Measurements from ENCODE around the gene SPSB4.

The SPSB4 gene

DNA sequence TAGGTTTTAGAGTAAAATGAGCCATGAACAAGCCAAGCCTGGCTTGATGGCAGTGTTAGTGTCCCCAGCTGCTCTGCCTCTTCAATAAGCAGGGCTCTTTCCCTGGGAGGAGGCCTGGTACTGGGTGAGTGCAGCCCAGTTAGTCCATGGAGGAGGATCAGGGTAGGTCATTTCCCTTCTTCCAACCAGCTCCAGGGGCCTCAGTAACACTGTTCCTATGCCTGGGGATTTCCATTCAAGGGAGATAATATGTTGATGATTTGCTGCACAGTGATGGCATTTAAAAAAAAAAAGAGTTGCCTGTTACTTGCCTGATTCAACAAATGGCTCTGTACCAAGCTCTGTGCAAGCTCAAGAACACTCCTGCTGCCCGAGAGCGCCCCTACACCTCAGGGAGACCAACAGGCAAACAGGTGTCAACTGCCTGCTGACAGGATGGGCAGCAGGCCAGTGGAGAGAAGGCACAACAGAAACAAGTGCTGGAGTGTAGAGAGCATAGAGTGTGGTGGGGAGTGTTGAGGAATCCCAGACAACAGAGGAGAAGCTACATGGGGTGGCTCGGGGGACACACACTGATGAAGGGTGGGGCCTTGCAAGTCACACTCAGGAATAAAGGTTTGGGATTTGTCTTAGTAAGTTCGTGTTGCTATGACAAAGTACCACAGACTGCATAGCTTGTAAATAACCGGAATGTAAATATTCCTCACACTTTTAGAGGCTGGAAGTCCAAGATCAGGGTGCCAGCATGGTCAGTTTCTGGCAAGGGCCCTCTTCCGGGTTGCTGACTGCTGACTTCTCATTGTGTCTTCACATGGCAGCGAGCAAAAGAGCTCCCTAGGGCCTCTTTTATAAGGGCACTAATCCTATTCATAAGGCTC, 101.9 kb downstream of the SPSB4 start:
- DNase-seq (ENCODE audit: low spot score), result no peak

DNA sequence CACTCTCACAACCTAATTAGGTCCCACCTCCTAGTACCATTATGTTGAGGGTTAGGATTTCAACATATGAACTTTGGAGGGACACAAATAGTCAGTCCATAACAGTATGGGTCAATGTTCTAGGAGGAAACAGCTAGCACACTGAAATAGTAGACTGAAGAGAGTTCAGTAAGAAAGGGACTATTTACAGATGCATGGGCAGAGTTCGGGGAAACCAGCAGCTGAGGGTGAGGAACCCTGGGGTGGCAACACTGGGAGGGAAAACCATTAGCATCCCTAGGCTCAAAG, 102.5 kb downstream of the SPSB4 start:
- DNase-seq (ENCODE audit: low spot score), result no peak

DNA sequence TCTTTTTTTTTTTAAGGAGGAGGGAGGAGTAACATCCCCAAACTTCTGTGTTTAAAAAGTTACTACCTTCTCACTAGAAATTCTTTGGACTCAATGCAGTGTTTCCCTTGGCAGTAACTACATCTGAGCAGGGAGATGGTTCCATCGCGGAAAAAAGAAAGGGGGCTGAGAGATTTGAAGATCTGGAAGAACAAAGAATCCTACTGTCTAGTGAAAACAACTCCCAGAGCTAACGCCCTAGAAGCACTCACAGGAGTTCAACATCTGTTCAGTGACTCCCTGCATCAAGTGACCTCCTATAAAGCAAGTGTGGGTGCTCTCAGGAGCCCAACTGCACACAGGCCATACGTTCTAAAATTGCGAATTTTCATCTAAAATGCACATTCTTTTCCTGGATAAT, 113.7 kb downstream of the SPSB4 start:
- no peak for DNase-seq (ENCODE audit: low spot score)

DNA sequence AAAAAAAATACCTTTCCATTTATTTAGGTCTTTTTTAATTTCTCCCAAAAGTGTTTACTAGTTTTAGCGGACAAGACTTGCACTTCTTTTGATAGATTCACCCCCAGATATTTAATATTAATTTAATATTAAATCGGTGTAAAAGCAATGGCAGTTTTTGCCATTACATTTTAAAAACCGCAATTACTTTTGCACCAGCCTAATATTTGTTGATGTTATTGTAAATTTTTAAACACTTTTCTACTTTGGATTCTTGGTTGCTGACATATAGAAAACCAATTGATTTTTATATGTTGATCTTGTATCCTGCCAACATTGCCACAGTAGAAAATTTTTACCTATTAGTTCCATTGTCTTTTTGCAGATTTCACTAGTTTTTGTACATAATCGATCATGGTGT, 116.5 kb downstream of the SPSB4 start:
- DNase-seq (ENCODE audit: low spot score), result no peak

DNA sequence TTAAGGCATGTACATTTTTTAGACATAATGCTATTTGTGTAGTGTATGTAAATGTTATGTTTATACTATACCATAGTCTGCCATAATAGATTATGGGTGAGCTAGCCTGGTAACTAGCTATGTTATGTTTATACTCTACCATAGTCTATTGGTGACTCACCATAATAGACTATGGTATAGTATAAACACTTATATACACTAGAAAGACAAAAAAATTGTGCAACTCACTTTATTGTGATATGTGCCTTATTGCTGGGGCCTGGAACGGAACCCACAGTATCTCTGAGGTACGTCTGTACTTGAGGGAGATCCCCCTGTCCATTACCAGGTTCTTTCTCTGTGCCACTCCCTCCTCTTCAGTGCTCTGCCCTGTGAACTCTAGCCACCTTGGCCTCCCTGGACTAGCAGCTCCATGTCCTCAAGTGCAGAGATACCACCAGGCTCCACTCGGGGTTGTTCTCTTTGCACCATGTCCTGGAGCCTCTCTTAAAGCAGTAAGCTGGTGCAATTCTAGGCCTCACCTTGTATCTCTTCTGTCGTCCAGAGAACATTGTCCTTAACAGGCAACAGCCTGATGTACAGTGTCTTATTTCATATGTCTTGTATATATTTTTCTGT, 119.6 kb downstream of the SPSB4 start:
- DNase-seq (ENCODE audit: low spot score), result no peak

DNA sequence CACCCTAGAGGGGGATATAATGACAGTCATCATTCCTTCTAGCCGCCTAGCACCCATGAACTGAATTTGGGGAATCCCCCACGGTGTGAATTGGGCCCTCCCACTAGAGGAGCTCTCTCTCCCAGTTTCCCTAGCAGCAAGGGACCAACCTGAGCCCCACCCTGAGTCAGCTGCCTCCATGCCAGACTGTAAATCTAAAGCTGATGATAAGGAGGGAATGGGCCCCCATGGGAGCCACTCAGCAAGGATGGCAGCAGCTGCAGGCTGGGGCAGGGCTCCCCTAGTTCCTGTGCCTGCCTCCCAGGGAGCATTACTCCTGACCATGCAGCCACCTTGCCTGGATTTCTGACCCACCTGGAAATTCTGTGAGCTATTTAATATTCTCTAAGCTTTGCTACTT, 123.5 kb downstream of the SPSB4 start:
- no peak for DNase-seq (ENCODE audit: low spot score)

DNA sequence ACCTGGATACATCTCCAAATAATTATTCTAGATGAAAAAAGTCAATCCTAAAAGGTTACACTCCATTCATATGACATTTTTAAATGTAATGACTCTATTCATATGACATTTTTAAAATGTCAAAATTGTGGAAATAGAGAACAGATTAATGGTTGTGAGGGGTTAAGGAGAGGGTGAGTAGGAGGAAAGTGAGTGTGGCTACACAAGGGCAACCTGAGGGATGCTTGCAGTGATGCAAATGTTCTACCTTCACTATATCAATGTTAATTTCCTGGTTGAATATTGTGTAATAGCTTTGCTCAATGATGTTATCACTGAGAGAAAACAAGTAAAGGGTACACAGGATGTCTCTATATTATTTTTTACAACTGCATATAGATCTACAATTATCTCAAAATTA, 125.6 kb downstream of the SPSB4 start:
- no peak for DNase-seq (ENCODE audit: low spot score)

DNA sequence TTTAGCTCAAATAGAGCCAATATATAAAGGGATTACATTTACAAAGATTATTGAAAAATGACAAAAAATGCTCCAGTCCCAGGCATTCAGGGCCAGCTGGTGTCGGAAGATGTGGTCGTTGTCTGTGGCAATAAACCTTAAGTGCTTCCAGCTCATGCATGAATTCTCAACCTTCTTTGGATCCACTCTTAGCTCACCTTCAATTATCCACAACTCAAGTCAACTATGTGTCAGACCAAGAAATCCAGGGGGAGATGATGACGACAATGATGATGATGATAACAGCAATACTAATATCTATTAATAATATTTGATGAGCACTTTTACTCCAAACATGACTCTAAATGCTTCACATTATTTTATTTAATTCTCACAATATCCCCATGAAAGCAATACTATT, 126.9 kb downstream of the SPSB4 start:
- no peak for DNase-seq (ENCODE audit: low spot score)

DNA sequence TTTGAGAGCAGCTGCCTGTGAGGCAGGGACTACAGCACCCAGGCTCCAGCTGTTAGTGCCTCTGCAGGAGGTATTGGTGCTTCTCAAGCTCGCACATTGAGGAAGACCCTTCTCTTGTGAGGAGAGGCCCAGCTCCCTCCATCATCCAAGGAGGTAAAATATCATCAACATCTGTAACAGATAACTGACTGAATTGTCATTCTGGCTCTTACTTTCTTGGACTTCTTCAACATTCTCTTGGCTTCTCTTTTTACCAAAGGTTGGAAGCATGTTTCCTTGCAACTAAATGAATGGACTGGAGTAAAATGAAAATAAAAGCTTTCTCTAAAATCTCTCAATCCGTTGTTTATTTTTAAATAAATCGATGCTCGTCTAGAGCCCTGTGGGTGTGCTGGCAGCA, 127.4 kb downstream of the SPSB4 start:
- no peak for DNase-seq (ENCODE audit: low spot score)

DNA sequence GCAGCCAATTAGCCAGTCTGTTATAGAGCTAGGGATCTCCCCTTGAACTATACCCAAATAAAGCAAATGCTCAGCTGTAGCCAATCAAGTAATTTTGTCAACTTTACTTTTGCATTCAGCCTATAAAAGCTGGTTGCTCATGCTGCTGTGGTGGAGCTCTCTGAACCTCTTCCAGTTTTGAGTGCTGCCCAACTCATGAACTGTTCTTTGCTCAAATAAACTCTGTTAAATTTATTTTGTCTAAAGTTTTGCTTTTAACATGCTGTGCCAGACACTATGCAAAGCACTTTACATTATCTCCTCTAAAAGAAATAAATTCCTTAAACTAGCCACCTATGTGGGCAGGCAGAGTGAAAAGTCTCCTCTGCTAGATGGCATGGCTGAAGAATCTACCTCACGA, 128.8 kb downstream of the SPSB4 start:
- DNase-seq (ENCODE audit: low spot score), result no peak

DNA sequence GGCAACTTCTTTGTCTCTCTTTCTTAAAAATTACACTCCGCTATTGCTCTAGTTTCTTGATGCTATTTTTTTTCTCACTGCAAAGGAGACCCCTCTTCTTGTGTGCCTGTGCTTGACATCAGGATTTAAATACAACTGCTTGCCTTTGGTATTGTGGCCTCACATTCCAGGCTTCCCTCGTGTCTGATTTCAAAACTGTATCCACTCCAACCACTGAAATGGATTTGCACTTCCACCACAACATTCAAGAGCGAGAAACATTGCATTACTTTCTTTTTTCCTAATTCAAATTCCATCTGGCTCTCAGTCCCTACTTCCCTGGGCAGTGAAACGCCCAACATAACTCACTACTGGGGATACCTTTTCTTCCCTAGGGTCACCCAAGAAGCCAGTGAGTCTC, 130.0 kb downstream of the SPSB4 start:
- no peak for DNase-seq (ENCODE audit: low spot score)

DNA sequence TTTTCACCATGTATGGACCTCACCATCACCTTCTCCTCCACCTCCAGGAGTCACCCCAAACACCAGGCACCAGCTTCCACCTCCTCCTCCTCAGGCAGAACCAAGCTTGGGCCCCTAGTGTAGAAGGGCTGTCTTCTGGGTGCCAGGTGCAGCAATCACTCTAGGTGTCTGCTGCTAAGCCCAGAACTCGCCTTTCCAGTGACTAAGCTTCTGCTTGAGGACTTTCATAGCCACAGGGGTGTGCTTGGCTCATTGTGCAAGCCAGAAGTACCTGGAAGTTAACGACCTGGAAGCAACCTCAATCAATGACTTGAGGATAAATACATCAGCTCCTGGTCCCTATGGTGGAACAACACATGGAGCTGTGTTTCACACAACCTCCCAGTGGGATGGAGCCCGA, 130.7 kb downstream of the SPSB4 start:
- DNase-seq (ENCODE audit: low spot score), result no peak

DNA sequence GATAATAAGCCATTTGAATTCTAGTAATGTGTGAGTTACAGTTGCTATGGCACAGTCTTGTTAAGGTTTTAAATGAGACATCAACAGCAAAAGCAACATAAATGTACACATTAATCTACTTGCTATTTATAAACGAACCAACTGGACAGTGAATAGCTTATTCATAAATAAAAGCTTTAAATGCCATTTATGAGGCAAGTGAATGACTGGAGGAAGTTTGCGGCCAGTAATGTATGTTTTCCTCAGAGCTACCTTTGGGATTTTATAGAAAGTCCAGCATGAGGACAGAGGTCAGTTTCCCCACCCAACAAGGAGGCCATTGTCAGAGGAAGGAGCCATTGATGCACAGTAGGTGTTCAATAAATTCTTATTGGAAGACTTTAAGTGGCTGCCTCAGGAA, 132.5 kb downstream of the SPSB4 start:
- DNase-seq (ENCODE audit: low spot score), result no peak

DNA sequence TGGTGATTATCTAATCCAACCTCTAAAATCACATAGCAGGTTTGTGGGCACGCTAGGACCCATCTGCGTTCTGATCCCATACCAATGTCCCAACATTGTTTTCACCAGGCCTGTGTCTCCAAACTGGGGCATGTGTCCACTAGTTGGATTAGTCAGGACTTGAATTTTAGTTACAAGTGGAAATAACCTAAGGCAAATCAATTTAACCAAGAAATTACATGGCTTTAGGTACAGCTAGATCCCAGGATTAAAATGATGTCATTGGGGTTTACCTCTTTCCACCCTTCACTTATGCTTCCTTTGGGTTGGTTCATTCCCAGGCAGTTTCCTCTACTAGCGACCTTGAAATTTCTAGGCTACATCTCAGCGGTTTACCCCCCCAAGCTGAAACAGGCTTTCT, 133.3 kb downstream of the SPSB4 start:
- no peak for DNase-seq (ENCODE audit: low spot score)

DNA sequence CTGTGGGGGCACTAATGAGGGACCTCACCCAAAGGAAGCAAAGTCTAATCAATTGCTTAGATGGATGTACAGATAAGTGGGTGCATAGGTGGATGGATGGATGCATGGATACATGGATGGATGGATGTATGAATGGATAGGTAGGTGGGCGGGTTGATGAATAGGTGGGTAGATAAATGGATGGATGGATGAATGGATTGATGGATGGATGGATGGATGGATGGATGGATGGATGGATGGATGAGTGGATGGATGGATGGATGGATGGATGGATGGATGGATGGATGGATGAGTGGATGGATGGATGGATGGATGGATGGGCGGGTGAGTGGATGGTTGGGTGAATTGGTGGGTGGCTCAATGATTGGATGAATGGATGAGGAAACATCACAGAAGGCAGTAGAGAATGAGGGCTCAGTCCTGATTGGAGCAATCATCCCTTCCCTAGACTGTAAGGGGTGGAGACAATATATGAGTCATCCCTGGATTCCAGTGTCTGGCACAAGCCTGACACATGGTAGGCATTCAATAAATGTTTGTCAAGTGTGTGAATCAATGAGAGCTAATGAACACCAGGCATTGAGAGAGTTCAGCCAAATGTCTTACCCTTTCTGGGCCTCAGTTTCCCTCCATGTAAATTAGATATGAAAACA, 140.1 kb downstream of the SPSB4 start:
- DNase-seq (ENCODE audit: low spot score), result peak; percentile 18

DNA sequence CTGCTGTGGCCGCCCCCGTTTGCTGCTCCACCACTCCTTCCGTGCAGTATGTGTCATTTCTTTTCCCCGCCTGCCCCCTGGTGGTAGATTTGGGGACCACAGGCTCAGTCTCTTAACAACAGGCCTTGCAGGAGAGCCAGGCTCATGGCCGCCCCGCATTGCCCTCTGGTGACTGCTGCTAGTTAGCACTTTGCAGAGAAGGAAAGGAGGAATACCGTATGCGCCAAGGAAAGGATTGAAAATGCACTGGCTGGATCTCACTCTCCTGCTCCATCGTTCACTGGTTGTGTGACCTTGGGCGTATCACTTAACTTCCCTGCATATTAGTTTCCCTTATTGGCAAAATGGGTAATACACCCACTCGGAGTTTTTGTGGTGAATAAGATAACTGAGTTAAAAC, 141.2 kb downstream of the SPSB4 start:
- DNase-seq (ENCODE audit: low spot score), result peak; percentile 90

DNA sequence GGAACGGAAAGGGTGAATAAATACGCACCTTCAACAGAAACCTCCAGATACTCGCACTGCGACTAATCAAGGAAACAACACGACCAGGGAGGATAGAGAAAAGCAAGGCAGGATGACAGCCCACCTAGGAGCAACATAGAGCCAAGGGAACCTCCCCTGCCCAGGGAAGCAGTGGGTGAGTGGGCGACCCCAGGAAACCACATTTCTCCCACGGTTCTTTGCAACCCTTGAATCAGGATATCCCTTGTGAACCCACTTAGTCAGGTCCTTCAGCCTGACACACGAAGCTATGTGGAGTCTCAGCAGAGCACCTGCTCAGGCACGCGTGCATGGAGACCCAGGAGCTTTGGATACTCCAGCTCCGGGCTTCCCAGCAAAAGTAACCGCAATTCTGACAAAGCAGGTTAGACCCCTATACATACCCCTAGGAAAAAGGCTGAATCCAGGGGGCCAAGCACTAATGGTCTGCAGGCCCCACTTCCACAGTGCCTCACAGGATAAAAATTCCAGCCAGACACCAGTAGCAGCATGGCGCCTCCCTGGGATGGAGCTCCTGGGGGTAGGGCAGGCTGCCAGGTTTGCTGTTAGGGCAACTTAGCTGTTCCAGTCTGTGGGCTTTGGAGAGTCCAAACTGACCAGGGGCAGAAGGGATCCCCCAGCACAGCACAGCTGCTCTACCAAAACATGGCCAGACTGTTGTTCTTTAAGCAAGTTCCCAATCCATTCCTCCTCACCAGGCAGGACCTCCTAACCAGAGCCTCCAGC, 142.1 kb downstream of the SPSB4 start:
- no peak for DNase-seq (ENCODE audit: low spot score)

All from AG08395 (cell line).